NOMO-1 (cell line): Measurements from ENCODE around the gene DHRSX.
"Not testable (repeated sequence)": the region's sequence is repeated elsewhere in the genome, so short reads cannot be mapped to it uniquely, and the experiment has no call there.

Experiments used
- DNase-seq, 2 experiments: peaks; one replicate each; lab custom pipeline; 2025; ENCODE audit not compliant: unreplicated experiment in 2 of 2; lab: John Stamatoyannopoulos, UW

Gene DHRSX

GRCh38 chrX:2521092-2521926, 20.5 kb upstream of the DHRSX start:
- no peak for DNase-seq

GRCh38 chrX:2520539-2520938, 19.8 kb upstream of the DHRSX start:
- no peak for DNase-seq

- DNase-seq, result not testable (repeated sequence)
These were observed 18.9 kb upstream of the DHRSX start for GRCh38 chrX:2519638-2520037.

GRCh38 chrX:2517055-2517454, 16.3 kb upstream of the DHRSX start:
- DNase-seq, result no peak

- no peak for DNase-seq
These were observed 15.8 kb upstream of the DHRSX start for GRCh38 chrX:2516623-2517022.

- no peak for DNase-seq
These were observed 13.4 kb upstream of the DHRSX start for GRCh38 chrX:2514131-2514530.

- no peak for DNase-seq
These were observed 12.4 kb upstream of the DHRSX start for GRCh38 chrX:2513121-2513664.

GRCh38 chrX:2512501-2512900, 11.7 kb upstream of the DHRSX start:
- no peak for DNase-seq

GRCh38 chrX:2511326-2511725, 10.6 kb upstream of the DHRSX start:
- DNase-seq, result no peak

- DNase-seq, result no peak
These were observed 8.0 kb upstream of the DHRSX start for GRCh38 chrX:2508648-2509335.

- no peak for DNase-seq
These were observed 7.3 kb upstream of the DHRSX start for GRCh38 chrX:2507904-2508627.

GRCh38 chrX:2507196-2507595, 6.4 kb upstream of the DHRSX start:
- DNase-seq, result no peak

- DNase-seq, result not testable (repeated sequence)
These were observed 4.6 kb upstream of the DHRSX start for GRCh38 chrX:2505341-2505740.

GRCh38 chrX:2504706-2505332, 4.0 kb upstream of the DHRSX start:
- no peak for DNase-seq

- no peak for DNase-seq
These were observed 3.1 kb upstream of the DHRSX start for GRCh38 chrX:2503591-2504500.

- no peak for DNase-seq
These were observed 2.1 kb upstream of the DHRSX start for GRCh38 chrX:2502668-2503519.

GRCh38 chrX:2502120-2502667, 1.4 kb upstream of the DHRSX start:
- no peak for DNase-seq

GRCh38 chrX:2501559-2502102, 855 bp upstream of the DHRSX start:
- DNase-seq, result no peak
